BLaER1 treated with 17β-estradiol and CSF1 and Interleukin-3, amounts not matched to agents 10 nM and 100 nM (cell line): ENCODE data around the gene STRN4.
"Not testable (repeated sequence)": the region's sequence is repeated elsewhere in the genome, so short reads cannot be mapped to it uniquely, and the experiment has no call there.

Experiments used
- H3K27ac ChIP-seq, 11 experiments: shearing (Covaris generic); formaldehyde crosslinking; 2 replicates each; pipeline ENCODE4 v1.8.1; 2022
- H3K27me3 ChIP-seq, 11 experiments: shearing (Covaris generic); formaldehyde crosslinking; 2 replicates each; pipeline ENCODE4 v1.8.1; 2022
- H3K36me3 ChIP-seq, 11 experiments: shearing (Covaris generic); formaldehyde crosslinking; 2 replicates each; pipeline ENCODE4 v1.8.1; 2022
- H3K4me1 ChIP-seq, 10 experiments: shearing (Covaris generic); formaldehyde crosslinking; 2 replicates each; pipeline ENCODE4 v1.8.1; 2022
- H3K4me2 ChIP-seq, 11 experiments: shearing (Covaris generic); formaldehyde crosslinking; 2 replicates each; pipeline ENCODE4 v1.8.1; 2022
- H3K4me3 ChIP-seq, 10 experiments: shearing (Covaris generic); formaldehyde crosslinking; 2 replicates each; pipeline ENCODE4 v1.8.1; 2022
- H3K9ac ChIP-seq, 11 experiments: shearing (Covaris generic); formaldehyde crosslinking; 2 replicates each; pipeline ENCODE4 v1.8.1; 2022
- H3K9me3 ChIP-seq, 11 experiments: shearing (Covaris generic); formaldehyde crosslinking; replicated peaks in 1 of 11; 2 replicates each; pipeline ENCODE4 v1.8.1; 2022
- H4K20me1 ChIP-seq, 11 experiments: shearing (Covaris generic); formaldehyde crosslinking; 2 replicates each; pipeline ENCODE4 v1.8.1; 2022
- Cebpa-rat ChIP-seq, 11 experiments: shearing (Covaris generic); IDR thresholded peaks; 2 replicates each; pipeline ENCODE4 v1.8.1; 2022

Gene STRN4

DNA sequence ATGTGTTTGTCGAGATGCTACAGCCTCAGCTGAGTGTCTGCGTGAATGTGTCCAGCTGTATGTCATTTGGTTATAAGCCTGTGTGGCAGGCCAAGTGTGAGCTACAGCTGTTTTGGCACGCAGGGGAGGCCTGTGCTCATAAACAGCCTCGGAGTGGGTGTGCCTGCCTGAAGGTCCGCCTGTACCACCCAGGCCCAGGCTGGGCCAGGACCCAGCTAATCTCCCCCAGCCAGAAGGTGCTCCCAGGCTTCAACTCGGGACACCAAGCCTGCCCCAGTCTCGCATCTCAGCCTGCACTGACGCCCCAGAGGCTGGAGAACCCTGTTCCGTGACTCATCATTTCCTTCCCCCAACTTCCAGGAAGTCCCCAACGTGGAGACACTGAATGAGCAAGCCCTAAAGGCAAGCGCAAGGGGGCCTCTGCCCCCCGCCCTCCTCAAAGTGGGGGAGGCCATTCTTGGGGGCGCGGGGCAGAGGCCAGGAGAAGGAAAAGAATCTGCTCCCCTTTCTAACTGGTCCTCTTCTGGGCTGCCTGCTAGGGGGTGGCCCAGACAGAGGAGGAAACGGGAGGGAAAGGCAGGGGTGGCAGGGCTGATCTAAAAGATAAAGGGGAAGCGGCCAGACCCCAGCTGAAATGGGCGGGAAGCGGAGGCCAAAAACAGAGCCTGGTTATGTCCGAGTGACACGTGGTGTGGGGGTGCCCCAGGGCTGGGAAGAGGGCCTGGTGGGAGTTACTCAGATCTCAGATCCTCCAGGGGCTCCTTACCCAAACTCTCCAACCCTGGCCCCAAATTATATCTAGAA lies 40.2 kb upstream of the STRN4 start:
- Histone ChIP-seq H3K27ac (peak overlapping the region; percentile 55 to 97 (median 93)), H3K9ac (peak overlapping the region; percentile 88 to 99 (median 94)), H3K27me3 (no peaks in the 10 kb centered on the region), H3K4me2 (peak overlapping the region; percentile 87 to 98 (median 94)), H3K9me3 (no peaks in the 10 kb centered on the region), H3K4me1 (peaks cover 49 to 65% (median 57%) of the 10 kb centered on the region in 10 experiments), H3K36me3 (peaks cover 21 to 48% (median 45%) of the 10 kb centered on the region in 11 experiments), H4K20me1 (peaks cover 0 to 69% (median 60%) of the 10 kb centered on the region in 11 experiments; a peak in 19 of 22 replicates), H3K4me3 (peak overlapping the region; percentile 85 to 99 (median 96))
- no peak for TF ChIP-seq Cebpa-rat (IDR thresholded peaks at IDR 0.05)

DNA sequence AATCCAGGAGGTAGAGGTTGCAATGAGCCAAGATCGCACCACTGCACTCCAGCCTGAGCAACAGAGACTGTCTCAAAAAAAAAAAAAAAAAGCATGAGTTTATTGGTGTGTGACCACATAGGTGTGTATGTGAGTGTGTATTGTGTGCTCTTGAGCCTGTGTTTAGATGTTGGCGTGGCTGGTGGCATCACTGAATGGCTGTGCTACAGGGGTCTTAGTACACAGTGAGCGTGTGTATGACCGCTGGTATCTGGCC lies 39.7 kb upstream of the STRN4 start:
- Histone ChIP-seq H3K27ac (peak overlapping the region; percentile 55 to 97 (median 93); a peak in 21 of 22 replicates), H3K4me1 (peaks cover 48 to 65% (median 57%) of the 10 kb centered on the region in 10 experiments)

GRCh38 chr19:46785054-46785979 lies 39.1 kb upstream of the STRN4 start:
- Histone ChIP-seq H3K27me3 (no peaks in the 10 kb centered on the region), H3K9me3 (no peaks in the 10 kb centered on the region), H3K9ac (peak overlapping the region; percentile 88 to 99 (median 94)), H4K20me1 (peaks cover 0 to 80% (median 71%) of the 10 kb centered on the region in 11 experiments; a peak in 20 of 22 replicates), H3K4me1 (peaks cover 48 to 69% (median 62%) of the 10 kb centered on the region in 10 experiments), H3K27ac (peak overlapping the region; percentile 55 to 97 (median 93); a peak in 21 of 22 replicates), H3K4me3 (peak overlapping the region; percentile 85 to 99 (median 96)), H3K4me2 (peak overlapping the region; percentile 87 to 98 (median 94)), H3K36me3 (peaks cover 32 to 59% (median 56%) of the 10 kb centered on the region in 11 experiments)
- TF ChIP-seq Cebpa-rat (IDR thresholded peaks at IDR 0.05): no peak

More for the DNA sequence above, 39.7 kb upstream of the STRN4 start:
- peaks cover 0 to 74% (median 65%) of the 10 kb centered on the region in 11 experiments; a peak in 19 of 22 replicates for H4K20me1 ChIP-seq
- H3K9me3 ChIP-seq: no peaks in the 10 kb centered on the region
- no peak for TF ChIP-seq Cebpa-rat (IDR thresholded peaks at IDR 0.05)
- H3K4me3 ChIP-seq: peak overlapping the region; percentile 85 to 99 (median 96)
- H3K36me3 ChIP-seq: peaks cover 26 to 53% (median 50%) of the 10 kb centered on the region in 11 experiments
- H3K4me2 ChIP-seq: peak overlapping the region; percentile 87 to 98 (median 94)
- peak overlapping the region; percentile 88 to 99 (median 94) for H3K9ac ChIP-seq
- no peaks in the 10 kb centered on the region for H3K27me3 ChIP-seq

DNA sequence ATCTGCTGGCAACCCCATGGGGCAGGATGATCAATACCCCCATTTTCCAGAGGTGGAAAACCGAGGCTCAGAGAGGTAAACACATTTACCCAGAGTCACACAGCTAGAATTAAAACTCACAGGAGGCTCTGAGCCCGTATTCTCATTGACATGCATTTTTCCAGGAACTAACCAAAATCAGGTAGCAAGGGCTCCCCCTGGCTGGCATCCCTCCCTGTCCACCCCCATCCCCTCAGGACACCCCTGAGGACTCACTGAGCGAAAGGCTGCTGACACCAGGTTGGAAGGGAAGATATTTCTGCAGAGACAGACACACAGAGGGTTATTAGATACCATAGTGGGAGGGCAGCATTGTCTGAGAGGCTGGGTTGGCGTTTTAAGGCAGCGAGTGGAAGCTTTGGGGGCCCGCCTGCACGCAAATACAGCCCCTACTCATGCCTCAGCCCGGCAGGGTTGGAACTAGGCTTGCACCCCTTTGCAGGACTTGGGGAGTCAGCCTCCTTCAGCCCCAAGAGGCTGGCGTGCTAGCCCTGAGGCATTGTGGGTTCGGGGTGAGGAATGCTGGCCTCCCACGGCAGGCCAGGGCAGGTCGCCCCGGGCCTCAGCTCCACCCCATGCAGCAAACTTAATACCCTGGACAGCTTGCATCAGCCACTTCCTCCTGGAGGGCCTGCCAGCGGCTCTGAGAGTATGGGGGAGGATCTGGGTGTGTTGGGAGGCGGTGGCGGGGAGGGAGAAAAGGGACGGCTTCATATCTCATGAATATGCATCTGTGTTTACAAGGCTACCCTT lies 38.2 kb upstream of the STRN4 start:
- Histone ChIP-seq H3K4me2 (peak overlapping the region; percentile 87 to 98 (median 94)), H3K36me3 (peaks cover 39 to 68% (median 65%) of the 10 kb centered on the region in 11 experiments), H3K9ac (peak overlapping the region; percentile 88 to 99 (median 94)), H3K9me3 (no peaks in the 10 kb centered on the region), H3K4me1 (peaks cover 49 to 75% (median 68%) of the 10 kb centered on the region in 10 experiments), H3K4me3 (peak overlapping the region; percentile 85 to 99 (median 96)), H3K27me3 (no peaks in the 10 kb centered on the region), H4K20me1 (peaks cover 0 to 89% (median 79%) of the 10 kb centered on the region in 11 experiments; a peak in 20 of 22 replicates), H3K27ac (peak overlapping the region; percentile 71 to 97 (median 93); a peak in 21 of 22 replicates)
- TF ChIP-seq Cebpa-rat (IDR thresholded peaks at IDR 0.05): peak in 1 of 11 experiments; percentile 48; a peak in 3 of 22 replicates

- H3K27ac ChIP-seq: peak overlapping the region; percentile 71 to 97 (median 93); a peak in 21 of 22 replicates
- H3K9ac ChIP-seq: peak overlapping the region; percentile 72 to 99 (median 94)
- peak overlapping the region; percentile 87 to 98 (median 94) for H3K4me2 ChIP-seq
- H3K4me1 ChIP-seq: peaks cover 49 to 75% (median 68%) of the 10 kb centered on the region in 10 experiments
- peaks cover 0 to 97% (median 87%) of the 10 kb centered on the region in 11 experiments; a peak in 20 of 22 replicates for H4K20me1 ChIP-seq
- no peaks in the 10 kb centered on the region for H3K27me3 ChIP-seq
- H3K4me3 ChIP-seq: peak overlapping the region; percentile 85 to 99 (median 96); a peak in 19 of 20 replicates
- H3K36me3 ChIP-seq: peaks cover 44 to 75% (median 72%) of the 10 kb centered on the region in 11 experiments
- no peaks in the 10 kb centered on the region for H3K9me3 ChIP-seq
- no peak for TF ChIP-seq Cebpa-rat (IDR thresholded peaks at IDR 0.05)
Observed at GRCh38 chr19:46783670-46784069, 37.4 kb upstream of the STRN4 start.

DNA sequence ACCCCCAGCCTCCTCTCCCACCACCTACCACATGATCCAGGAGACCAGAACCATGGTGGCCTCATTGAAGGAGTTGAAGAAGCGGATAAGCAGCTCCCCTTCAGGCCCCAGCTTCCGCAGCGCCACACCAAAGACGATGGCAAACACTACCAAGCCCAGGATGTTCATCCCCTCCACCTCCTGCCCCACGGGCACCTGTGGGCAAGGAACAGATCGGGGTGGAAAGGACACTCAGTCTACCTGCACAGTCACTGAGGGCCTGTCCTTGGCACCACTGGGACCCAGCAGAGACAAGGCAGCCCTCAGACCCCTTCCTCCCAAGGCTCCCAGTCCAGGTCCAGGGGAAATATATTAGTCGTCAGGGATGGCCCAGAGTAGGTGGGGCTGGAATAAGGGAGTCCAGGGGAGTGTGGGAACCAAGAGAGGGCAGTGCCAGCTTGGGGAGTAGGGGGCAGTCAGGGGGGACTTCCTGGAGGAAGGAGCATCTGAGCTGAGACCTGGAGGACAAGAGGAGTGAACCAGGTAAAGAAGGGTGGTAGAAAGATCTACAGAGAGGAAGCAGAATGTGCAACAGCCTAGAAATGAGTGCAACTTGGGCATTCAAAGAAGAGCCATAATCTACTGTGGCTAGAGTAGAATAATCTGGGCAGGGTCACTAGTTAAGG lies 36.2 kb upstream of the STRN4 start:
- Histone ChIP-seq H3K27me3 (no peaks in the 10 kb centered on the region), H3K4me2 (peak overlapping the region; percentile 16 to 98 (median 94); a peak in 18 of 22 replicates), H3K9ac (peak overlapping the region in 9 of 11 experiments; percentile 8 to 99 (median 72); a peak in 11 of 22 replicates), H4K20me1 (peaks cover 0 to 100% (median 91%) of the 10 kb centered on the region in 11 experiments; a peak in 20 of 22 replicates), H3K27ac (peak overlapping the region in 8 of 11 experiments; percentile 9 to 97 (median 40); a peak in 13 of 22 replicates), H3K9me3 (no peaks in the 10 kb centered on the region), H3K4me3 (0 out of 20 replicates have a peak overlapping the region, but pooled peaks of 1 of the 10 experiments have one; percentile 7), H3K36me3 (peaks cover 46 to 87% (median 84%) of the 10 kb centered on the region in 11 experiments), H3K4me1 (peaks cover 59 to 83% (median 74%) of the 10 kb centered on the region in 10 experiments)
- TF ChIP-seq Cebpa-rat (IDR thresholded peaks at IDR 0.05): no peak

DNA sequence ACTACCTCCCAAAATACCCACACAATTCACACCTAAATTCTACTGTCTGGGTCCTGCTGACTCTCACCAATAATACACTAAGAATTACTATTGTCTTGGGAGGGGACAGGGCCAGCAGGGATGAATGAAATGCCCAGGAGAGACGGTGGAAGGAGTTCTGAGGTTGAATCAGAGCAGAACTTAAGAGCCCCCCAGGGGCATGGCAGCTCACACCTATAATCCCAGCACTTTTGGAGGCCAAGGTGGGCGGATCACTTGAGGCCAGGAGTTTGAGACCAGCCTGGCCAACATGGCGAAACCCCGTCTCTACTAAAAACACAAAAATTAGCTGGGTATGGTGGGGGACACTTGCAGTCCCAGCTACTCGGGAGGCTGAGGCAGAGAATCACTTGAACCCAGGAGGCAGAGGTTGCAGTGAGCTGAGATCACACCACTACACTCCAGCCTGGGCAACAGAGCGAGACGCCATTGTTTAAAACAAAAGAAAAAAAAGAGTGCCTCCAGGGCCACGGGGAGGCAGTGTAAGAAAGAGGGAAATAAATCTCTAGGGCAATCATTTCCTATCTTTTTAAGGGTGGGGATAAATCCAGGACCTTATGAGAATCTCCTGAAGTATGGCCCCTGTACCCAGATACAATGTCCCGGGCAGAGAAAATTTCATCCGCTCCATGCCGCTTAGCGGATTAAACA lies 31.9 kb upstream of the STRN4 start:
- Histone ChIP-seq H3K4me3 (peak overlapping the region in 1 of 10 experiments; percentile 31; a peak in 1 of 20 replicates), H4K20me1 (peaks cover 6 to 95% (median 84%) of the 10 kb centered on the region in 11 experiments; a peak in 20 of 22 replicates), H3K27ac (peak overlapping the region in 7 of 11 experiments; percentile 25 to 63 (median 46); a peak in 15 of 22 replicates), H3K36me3 (peaks cover 75 to 96% (median 93%) of the 10 kb centered on the region in 11 experiments), H3K9ac (peak overlapping the region in 3 of 11 experiments; percentile 25 to 49 (median 39); a peak in 5 of 22 replicates), H3K4me1 (peaks cover 28 to 52% (median 48%) of the 10 kb centered on the region in 10 experiments), H3K4me2 (peak overlapping the region in 9 of 11 experiments; percentile 37 to 86 (median 67); a peak in 16 of 22 replicates)
- H3K27me3 ChIP-seq, H3K9me3 ChIP-seq: not testable (repeated sequence)
